GM18867 (cell line): ENCODE results near the gene MRPS25.

Experiments
- ATAC-seq: cut with Tn5 transposase; IDR thresholded peaks from one replicate; pipeline ENCODE4 v1.9.1; 2021; ENCODE audit warnings: mild to moderate bottlenecking, moderate library complexity; ENCODE audit not compliant: unreplicated experiment

MRPS25 gene

DNA sequence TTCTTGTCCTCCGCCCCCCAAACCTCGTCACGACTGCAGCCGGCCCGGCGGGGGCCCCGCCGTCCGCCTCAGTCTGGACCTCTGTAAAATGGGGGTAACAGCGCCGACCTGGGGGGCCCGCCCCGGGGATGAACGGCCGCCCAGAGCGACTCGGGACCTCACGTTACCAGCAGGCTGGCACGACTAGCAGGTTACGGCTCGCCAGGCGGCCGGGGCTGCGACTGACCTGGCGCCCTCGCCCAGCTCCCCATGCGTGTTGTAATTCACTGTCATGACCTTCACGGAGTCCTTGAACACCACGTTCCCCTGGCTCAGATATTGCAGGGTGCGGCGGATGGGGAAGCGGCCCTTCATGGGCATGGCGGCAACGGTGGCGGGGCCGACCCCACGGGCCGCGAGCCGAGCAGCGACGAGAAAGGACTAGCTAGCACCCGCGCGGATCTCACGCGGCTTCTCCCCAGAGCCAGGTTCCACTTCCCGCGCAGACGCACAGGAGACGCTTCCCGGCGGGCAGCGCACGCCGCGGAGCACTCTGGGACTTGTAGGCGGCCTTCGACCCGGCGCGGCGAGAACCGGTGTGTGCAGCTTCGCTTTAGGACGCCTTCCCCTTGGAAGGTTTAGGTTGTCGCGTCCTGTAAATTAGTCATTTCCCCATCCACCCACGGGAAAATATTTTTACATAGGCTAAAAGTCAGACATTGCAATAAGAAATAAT is at the start of gene MRPS25:
Gene MRPS25, minus strand, starts transcription at position 481 of the 715 bp plus-strand sequence. Its CDS starts 121 bp downstream, at position 360.
- peak; percentile 96 for ATAC-seq

DNA sequence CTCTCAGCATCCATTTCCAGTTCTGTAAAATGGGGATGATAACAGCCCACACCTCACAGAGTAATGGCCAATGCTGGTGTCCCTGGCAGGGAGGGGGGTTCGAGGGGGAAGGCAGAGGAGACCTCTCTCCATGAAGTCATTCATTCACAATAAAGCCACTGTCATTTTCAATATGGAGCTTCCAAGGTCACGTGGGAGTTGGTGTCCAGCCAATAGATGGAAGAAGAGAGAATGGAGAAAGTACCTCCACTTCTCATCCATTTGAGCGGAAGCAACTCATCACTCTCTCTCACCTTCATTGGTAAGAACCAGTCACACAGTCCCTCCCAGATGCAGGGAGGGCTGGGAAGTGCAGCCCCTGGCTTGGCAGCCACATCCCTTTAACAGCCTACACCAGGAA is 48.8 kb upstream of the MRPS25 start:
- ATAC-seq, result no peak

DNA sequence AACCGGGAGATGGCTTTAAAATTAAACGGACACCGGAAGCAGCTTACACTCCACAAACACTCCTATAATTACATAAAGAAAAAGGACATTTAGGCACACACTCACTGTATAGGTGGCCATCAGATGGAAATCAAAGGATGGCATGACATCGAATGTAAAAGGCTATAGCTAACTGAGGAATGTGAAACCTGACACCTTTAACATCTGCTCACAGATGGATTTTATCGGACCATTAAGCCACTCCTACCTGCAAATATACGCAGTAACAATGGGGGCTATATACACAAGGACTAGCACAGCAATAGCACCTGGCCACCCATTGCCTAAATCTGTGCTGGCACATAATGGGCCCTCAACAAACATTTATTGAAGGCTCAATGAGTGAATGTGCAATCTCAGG is 48.4 kb upstream of the MRPS25 start:
- ATAC-seq, result no peak

- ATAC-seq, result no peak
Observed at GRCh38 chr3:15112011-15112410, 46.9 kb upstream of the MRPS25 start.

DNA sequence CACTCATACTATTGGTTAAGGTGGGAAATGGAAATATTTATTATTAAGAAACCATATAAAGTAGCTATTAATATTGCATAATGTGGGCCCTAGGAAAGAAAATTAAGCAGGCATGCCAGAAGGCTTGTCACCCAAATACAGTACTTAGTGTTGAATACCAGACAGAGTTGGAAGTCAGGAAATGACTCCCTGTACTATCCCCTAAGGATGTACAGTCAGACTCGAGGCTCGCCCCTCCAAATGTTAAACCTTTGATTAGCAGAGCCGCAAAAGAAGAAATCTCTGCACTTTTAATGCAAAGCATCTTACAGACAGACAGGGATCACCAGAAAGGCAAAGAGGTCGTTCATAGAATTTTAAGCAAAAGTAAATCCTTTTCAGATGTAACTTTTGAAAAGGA is 45.1 kb upstream of the MRPS25 start:
- no peak for ATAC-seq

- ATAC-seq, result no peak
Observed at GRCh38 chr3:15108869-15109268, 43.8 kb upstream of the MRPS25 start.

GRCh38 chr3:15108082-15108545 is 43.0 kb upstream of the MRPS25 start:
- ATAC-seq, result peak; percentile 80

GRCh38 chr3:15107075-15107947 is 42.2 kb upstream of the MRPS25 start:
- ATAC-seq, result no peak

DNA sequence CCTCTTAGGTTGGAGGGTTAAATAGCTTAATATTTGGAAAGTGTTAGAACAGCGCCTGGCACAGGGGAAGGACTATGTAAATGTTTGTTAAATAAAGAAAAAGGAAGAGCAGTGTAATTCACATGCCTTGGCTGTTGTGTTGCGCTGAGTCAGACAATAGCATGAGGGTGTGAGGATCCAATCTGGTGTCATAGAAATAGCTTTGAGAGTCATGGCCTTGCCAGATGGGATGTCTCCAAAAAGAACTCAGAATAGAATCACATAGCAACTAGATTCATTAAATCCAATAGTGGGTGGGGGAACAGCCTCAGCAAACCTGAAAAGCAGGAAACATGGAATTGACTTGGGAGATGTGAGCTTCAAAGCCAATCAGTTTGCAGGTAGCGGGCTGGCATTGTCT is 37.7 kb upstream of the MRPS25 start:
- no peak for ATAC-seq

DNA sequence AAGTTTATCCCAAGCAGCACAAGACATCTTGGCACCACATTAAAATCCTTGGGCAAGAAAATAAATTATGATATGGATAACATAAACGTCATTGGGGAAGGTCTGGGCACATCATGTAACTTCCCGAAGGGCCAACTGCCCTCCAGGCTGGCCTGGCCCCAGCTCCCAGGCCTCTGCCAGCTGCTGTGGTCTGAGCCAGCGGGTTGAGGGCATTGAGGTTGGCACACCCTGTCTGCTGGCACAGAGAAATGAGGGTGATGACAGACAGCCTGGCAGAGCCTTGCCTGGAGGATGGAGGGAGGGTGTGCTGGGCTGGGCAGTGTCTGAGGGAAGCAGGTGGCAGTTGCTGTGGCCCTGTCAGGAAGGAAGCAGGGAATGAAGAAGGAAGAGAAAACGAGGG is 37.1 kb upstream of the MRPS25 start:
- ATAC-seq, result no peak

GRCh38 chr3:15099364-15100098 is 34.4 kb upstream of the MRPS25 start:
- ATAC-seq, result peak; percentile 24

GRCh38 chr3:15098503-15099363 is 33.6 kb upstream of the MRPS25 start, which contains the start of gene RBSN:
Gene RBSN (minus strand): TSS chr3:15099148. CDS start chr3:15096120, 3,028 bp downstream.
- ATAC-seq, result peak; percentile 87

DNA sequence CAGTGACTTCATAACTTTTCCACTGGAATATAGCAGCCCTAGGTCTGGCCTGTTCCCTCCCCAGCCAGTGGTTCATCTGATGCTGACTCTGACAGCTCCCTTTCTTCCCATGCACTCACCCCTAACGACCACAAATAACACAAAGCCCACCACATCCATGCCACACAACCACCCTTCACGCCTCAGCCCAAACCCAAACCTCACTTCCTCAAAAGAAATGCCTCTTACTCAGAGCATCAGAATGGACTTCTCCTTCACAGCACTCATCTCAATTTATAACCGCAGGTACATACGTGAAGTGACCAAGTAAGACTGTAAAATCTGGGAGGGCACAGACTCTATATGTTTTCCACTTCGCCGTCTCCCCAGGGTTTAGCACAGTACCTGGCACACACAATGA is 32.8 kb upstream of the MRPS25 start:
- no peak for ATAC-seq

GRCh38 chr3:15096046-15096445 is 30.9 kb upstream of the MRPS25 start:
- no peak for ATAC-seq

DNA sequence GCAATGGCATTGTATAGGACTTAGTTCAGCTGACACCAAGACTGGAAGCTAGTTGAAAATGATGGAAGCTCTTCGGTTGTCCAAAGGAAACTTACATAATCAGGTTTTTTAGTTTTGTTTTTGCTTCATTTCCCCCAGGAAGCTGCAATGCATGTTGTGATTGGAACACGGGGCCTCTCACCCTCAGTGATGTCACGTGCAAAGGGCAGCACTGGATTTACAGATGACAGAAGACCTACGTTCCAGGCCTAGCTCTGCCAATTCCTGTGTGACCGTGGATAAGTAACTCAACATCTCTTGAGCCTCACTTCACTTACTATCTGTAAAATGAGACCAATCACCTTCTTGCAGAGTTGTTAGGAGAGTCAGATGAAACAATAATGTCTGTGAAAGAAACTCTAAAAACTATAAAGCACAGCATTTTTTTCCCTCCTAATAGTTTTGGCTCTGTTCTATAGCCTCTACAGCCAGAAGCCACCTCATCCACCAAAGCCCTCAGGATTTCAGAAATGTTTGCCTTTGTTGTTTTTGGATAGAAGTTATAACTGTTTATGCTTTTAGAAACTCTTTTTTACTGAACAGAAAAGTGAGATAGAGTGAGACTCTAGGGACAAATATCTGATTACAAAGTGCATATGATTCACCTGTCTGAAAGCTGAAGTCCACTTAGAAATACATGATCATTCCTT is 29.2 kb upstream of the MRPS25 start:
- ATAC-seq, result no peak

DNA sequence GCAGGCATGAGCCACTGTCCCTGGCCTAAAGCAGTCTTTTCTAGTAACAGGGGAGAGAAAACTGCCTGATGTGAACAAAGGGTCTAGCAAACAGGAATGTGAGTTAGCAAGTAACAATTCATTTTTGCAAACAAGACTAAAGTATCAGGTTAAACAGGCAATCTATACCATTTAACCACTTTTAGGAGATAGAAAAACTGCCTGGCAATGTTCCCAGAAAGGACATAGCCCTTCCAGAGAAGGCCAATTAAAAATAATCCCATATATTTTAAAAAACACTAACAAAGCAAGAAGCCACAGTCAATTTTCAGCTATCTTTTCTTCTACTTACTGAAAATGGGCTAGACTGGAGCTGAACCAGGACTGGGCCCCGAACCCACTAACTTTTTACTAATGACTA is 27.6 kb upstream of the MRPS25 start:
- ATAC-seq, result no peak

DNA sequence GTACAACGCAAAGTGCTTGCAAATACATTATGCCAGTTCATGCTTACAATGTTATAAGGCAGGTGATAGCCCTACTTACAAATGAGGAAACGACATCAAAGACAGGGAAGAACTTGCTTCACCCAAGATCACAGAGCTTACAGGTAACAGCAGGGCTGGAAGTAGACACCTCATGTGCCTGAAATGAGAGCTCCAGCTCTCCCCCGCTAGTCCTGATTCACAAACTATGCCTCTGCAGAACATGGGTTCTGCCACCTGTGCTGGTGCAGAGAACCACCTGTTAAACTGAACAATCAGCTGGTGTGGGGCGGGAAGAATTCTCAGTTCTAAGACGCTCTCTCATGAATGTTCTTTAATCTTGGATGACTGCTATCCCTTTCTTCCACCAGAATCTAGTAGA is 26.5 kb upstream of the MRPS25 start:
- ATAC-seq, result no peak

DNA sequence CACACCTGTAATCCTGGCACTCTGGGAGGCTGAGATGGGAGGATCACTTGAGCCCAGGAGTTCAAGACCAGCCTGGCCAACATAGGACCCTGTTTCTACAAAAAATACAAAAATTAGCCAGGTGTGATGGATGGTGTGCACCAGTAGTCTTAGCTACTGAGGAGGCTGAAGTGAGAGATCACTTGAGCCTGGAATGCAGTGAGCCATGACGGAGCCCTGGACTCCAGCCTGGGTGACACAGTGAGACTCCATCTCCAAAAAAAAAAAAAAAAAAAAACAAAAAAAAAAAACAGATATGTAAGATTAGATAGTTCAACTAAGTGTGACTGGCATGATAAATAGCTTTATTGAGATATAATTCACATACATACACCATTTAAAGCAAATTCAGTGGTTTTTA is 24.1 kb upstream of the MRPS25 start:
- ATAC-seq, result no peak

DNA sequence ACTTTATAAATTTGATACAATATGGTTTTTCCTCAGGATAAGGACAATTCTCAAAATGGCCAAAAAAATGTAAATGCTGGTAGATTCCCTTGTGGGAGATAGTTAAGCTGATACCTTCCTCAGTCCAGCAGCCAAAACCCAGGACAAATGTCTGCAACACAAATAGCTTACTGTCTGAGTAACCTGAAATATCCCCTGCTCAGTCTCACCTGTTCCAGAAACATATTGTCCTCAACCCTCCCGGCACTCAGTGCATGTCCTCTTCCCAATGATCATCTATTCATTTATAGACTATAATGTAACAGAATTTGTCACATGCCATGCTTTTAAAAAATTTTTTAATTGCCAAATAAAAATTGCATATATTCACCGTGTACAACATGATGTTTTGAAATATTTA is 21.6 kb upstream of the MRPS25 start:
- no peak for ATAC-seq

DNA sequence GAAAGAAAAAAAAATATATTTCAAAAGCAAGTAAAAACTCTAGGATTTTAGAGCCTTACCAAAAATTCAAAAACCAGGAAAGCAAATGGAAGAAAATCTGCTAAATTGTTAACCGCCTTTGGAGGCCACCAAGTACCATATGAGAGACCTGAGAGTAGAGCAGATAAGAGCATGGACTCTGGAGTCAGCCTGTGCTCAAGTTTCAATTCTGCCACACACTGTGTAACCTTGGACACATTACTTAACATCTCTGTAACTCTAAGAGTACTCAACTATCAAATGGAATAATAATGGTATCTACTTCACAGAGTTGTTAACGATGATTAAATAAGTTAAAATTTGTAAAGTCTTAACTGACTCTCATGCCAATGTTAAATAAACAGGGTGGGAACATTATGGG is 21.1 kb upstream of the MRPS25 start:
- ATAC-seq, result no peak
